HG03060 (cell line): Measurements from ENCODE around the gene ATP6V0E1.

Source experiments
- ATAC-seq: cut with Tn5 transposase; IDR thresholded peaks from one replicate; pipeline ENCODE4 v1.9.1; 2021; ENCODE audit warnings: low read depth, moderate number of reproducible peaks; ENCODE audit not compliant: unreplicated experiment

ATP6V0E1 gene

DNA sequence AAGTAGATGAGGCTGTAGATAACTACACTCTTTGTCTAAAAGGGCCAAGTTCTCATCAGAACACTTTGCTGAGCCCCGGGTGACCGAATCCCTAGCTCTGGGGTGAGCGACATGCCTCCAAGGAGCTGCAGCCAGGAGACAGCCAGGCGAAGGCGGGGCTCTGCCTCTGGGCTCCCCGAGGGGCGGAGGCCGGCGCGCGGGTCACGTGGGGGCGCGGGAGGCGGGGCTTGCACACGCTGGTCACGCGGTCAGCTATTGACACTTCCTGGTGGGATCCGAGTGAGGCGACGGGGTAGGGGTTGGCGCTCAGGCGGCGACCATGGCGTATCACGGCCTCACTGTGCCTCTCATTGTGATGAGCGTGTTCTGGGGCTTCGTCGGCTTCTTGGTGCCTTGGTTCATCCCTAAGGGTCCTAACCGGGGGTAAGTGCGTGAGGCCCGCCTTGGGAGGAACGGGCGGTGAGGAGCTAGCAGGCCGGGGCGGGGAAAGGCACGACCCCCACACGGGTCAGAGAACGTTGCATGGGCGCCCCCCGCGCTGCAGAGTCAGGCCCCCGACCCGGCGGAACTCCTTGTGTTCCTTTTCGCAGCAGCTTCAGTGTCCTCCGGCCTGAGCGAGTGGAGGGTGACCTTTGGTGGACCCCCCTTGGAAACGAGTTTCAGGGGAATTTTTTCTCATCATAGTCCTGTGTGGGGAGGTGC, at the start of gene ATP6V0E1:
ATP6V0E1 (plus strand) TSS at position 230 of the 702 bp plus-strand sequence; CDS start at position 320, 90 bp downstream.
- peak; percentile 64 for ATAC-seq

DNA sequence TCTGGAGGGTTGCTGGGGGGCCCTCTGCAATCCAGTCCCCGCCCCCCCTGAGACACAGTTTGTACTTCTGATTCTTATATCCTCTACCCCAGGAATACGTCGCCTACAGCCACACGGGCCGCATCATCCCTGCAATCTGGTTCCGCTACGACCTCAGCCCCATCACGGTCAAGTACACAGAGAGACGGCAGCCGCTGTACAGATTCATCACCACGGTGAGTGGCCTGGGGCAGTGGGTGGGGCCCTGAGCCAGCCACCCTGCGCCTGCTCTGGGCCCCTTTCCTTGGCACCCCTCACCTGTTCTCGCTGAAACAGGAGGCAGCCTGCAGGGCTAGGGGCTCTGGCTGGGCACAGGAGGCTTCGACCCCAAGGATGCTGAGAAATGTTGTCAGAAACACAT, 48.5 kb upstream of the ATP6V0E1 start:
- no peak for ATAC-seq

DNA sequence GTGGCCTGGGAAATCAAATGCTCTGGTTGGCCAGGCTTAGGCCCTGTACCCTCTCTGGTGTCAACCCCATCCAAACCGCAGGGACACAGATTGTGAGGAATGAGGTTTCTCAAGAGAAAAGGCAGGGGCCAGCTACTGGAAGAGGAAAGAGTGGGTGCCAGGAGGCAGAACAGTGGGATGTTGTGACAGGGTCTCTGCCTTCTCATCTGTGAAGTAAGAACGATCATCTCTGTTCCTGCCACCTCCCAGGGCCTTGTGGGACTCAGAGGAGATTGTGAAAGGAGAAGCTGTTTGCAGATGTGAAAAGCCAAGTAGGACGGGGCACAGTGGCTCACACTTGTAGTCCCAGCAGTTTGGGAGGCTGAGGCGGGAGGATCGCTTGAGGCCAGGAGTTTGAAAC, 47.2 kb upstream of the ATP6V0E1 start:
- ATAC-seq = no peak

DNA sequence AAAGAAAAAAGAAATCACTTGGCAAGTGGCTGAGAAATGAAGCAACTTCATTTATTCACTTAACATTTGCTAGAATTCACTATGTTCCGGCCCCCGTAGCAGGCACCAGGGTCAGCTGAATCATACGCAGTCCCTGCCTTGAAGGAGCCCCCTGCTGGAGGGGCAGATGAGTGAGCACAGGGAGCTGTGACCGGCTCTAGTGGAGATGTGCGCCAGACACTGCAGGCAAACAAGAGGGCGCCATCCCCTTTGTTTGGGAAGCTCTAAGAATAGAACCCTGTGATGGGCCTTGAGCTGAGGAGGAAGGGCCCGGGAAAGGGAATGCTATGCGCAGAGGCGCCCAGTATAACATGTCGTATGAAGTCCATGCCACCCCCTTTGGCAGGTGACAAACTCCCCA, 44.5 kb upstream of the ATP6V0E1 start:
- no peak for ATAC-seq

DNA sequence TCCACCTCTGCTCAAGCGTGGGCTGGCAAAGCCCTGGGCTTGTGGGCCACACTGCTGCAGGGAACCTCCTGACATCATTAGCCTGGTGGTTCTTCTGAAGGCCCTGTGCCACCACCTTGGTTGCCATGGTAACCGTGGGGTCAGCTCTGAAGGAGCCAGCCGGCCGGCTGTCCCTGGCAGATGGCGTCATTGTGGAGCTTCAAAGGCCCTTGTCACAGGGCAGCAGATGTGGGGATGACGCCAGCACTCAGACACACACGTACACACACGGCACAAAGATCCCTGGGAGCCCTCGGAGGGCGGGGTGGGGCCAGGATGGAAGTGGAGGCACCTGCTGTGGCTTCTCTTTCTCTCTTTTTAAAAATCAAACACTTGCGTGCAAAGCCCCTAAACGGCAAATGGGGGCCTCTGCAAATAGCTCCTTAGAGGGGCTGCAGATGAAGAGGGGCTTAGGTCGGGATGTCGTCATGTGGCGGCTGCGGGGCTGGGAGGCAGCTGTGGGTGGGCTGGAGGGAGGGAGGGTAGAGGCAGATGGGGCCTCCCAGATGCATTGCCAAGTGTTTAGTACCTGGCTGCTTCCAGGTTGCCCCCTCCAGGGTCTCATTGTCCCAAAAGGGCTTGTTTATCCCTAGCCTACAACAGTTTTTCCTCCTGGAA, 43.8 kb upstream of the ATP6V0E1 start:
- no peak for ATAC-seq

DNA sequence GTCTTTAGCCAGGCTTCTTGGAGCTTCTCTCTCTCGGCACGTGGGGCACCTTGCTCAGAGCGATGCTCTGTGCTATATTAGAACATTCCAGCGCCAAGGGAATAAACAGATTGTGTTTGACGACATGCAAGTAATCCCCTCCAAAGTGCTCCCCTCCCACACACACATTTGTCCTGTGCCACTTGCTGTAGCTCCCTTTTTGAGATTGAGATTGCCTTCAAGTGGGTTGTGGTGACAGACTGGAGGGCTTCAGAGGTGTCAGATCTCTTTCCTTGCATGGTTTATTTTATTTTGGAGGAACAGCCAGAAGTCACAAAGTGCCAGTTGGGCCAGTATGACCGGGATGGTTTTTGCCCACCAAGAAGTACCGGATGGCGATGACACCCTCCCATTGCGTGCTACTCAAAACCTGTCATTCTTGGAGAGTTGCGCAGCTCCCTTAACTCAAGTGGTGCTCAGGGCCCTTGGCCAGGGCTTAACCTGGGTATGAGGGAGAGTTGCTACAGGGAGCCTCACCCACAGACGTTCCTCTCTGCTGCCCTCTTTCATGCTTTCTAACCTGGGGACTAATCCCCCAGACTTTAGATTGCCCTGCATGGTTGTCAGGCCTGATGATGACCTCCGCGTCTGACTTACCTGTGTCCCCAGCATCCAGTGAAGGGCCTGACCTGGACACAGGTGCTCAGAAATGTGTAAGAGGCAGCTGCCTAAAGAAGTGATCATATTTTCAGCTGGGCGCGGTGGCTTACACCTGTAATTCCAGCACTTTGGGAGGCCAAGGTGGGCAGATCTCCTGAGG, 43.1 kb upstream of the ATP6V0E1 start:
- no peak for ATAC-seq

DNA sequence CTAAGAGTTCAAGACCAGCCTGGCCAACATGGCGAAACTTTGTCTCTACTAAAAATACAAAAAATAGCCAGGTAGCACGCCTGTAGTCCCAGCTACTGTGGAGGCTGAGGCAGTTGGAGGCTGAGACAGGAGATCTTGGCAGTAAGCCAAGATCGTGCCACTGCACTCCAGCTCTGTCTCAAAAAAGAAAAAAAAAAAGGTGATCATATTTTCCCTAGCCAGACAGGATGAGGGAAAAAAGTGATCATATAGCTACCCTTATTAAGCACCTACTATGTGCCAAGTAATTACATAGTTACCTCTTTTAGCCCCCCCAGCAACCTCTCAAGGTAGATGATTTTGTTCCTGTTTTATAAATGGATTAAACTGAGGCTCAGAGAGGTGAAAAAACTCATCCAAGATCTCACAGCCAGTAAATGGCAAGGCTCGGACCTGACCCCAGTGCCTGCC, 42.5 kb upstream of the ATP6V0E1 start:
- no peak for ATAC-seq

DNA sequence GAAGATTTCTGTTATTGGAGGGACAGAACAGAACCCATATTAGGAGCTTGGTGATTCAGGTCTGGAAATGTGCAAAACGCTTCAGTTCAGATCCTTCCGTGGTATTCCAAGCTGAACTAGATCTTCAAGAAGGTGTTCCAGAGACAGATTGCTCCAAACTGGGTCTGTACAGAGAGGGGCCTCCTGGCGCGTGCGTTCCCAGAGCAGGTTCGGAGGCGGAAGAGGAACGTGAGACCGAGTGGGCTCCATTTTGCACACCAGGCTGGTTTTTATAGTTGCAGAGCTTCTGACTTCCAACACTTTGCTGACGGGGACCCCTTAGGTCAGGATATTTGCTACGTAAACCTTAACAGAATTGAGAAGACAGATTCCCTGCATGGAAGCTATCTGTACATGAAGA, 41.0 kb upstream of the ATP6V0E1 start:
- no peak for ATAC-seq

DNA sequence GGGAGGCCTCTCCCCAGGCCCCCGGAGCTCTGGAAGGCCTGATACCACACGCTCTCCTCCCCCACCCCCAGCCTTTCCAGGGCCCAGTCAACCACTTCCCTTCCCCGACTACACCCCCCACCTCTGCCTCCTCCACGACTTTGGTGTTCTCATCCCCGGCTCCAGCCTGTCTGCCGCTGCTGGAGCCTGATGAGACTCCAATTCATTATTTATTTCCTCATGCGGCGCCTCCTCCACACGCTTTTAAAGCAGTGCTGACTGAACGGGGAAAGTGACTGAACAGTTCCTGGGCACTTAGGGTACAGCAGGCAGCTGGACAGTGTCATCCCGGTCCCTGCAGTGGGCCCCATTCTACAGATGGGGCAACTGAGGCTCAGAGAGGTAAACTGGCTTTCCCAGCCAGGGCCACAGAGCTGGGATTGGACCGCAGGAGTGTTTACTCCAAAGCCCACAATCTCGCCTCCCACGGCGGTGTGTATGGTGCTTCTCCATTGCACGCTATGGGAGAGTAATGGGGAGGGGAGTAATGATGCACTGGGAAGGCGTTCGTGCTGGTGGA, 40.2 kb upstream of the ATP6V0E1 start:
- no peak for ATAC-seq

DNA sequence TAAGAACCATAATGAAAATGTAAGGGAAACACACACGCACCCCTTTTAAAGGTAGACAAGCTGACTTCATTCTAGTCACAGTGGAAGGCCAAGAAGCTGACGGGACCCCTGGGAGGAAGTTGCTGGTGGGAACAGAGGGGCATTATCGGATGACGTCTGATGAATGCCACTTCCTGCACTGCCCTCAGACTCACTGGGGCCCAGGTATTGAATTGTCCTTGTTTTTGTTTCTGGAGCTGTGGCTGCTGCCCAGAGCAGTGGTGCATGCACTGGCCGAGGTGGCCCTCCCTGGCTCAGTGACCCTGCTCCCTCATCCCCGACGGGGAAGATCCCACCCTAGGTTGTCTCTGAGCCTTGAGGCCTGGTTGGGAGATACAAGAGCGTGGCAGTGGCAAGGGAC, 39.7 kb upstream of the ATP6V0E1 start:
- no peak for ATAC-seq

DNA sequence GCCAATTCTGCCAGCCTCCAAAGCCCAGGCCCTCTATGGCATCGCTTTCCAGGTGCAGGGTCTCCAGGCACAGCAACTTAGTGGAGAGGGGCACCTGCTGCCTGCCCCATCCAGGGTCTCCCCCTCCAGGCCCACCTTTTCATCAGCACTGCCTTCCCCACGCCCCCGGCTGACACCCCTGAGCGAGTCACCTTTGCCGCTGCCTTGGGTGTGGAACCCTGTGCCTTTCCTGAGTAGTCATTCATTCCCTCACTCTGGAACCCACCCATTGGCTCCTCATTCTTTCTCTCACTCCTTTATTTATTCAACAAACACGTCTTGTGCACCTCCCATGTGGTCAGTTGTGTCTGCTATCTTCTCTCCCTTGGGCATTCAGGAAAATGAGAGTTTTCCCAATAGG, 38.8 kb upstream of the ATP6V0E1 start:
- ATAC-seq = no peak

DNA sequence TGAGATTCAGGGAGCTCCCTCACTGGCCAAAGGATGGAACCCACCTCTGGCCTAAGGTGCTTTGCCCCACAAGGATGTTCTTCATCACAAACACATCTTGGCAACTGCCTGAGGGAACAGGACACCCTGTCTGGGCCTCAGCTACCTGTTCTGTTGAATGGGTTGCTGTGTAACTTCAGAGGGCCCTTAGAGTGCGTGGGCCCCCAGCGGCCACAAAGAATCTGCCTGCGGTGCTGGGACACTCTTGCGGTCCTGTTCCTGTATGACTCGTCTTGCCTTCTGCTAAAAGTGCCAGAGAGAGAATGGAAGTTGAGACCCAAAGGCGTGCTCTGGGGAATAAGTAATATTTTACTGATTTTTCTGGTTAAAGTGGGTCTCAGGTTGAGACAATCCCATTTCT, 38.4 kb upstream of the ATP6V0E1 start:
- ATAC-seq = no peak

DNA sequence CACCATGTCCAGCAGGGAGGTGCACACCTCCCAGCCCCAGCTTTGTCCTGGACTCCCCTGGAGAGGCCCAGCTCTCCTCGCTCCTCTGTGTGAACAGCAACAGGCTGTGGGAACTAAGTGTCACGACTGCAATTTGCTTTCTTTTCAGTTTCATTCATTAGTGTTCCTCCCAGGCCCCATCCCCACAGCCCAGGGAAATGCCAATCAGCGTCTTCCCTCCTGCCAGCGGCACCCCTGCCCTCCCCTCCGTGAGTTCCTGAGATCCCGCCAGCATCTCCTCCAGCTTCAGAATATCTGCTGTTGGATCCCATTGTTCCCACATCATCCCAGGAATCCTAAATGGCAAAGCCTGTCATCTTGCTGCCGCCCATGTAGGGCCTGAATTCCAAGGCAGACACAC, 37.4 kb upstream of the ATP6V0E1 start:
- ATAC-seq = no peak

DNA sequence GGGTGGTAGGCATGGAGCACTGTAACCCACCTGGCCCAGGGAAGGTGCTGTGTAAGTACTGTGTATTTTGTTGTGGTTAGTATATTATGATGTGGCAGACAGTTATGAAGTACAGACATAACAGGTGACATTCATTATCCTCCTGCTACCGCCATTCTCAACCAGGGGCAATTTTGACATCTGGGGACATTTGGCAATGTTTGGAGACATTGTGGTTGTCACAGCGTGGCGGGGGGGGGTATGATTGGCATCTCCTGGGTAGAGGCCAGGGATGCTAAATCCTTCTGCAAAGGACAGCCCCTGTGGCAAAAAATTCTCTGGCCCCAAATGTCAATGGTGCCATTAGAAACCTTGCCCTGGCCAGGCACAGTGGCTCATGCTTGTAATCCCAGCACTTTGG, 34.1 kb upstream of the ATP6V0E1 start:
- no peak for ATAC-seq

DNA sequence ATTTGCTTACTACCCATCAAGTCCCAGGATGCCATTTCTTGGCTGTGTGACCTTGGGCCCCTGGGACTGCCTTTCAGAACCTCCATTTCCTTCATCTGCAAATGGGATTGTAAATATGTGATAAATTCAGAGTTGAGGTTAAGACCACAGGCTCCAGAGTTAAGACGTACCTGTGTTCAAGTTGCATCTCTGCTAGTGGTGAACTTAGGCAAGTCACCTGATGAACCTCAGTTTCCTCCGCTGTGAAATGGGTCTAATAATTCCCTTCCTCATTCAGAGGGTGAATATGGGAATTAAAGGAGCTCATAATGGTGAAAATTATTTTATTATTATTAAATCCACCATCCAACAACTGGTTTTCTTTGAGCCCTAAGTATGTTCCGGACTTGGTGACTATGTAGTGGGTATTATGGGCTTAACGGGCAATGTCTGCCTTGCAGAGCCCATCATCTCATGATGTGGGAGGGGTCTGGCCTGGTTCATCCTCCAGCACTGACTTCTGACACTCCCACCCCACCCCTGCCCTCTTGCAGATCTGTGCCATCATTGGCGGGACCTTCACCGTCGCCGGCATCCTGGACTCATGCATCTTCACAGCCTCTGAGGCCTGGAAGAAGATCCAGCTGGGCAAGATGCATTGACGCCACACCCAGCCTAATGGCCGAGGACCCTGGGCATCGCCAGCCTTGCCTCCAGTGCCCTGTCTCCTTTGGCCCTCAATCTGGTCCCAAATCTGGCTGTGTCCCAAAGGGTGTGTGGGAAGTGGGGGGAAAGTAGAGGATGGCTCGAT, 33.2 kb upstream of the ATP6V0E1 start:
- ATAC-seq = no peak

DNA sequence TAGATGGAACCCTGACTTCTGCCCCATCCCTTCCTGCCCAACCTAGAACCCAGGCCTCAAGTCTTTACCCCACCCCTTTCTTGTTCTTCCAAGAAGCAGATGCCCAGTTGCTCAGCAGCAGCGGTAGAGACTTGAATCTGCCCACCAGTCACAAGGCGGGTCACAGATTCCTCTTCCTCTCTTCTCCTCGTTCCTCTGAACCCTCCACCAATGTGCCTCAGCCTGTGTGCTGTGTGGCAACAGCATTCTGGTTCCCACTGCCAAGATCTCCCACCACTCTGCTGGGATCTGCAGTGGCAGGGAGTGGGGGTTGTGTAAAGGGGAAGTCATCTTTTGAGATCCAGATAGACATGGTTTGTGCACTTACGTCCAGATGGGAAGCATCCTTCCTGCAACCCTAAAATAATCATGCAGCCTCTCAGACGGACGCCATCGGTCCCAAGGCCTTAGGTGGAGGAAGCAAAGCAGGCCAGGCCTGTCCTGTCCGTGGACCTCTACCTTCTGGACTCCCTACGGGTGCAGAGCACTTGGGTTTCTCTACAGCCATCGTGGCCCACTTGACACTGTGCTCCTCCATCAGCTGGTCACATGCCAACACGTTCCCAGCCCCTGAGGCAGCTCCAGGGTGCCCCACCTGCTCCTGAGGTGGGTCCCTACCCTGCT, 32.1 kb upstream of the ATP6V0E1 start:
- no peak for ATAC-seq

DNA sequence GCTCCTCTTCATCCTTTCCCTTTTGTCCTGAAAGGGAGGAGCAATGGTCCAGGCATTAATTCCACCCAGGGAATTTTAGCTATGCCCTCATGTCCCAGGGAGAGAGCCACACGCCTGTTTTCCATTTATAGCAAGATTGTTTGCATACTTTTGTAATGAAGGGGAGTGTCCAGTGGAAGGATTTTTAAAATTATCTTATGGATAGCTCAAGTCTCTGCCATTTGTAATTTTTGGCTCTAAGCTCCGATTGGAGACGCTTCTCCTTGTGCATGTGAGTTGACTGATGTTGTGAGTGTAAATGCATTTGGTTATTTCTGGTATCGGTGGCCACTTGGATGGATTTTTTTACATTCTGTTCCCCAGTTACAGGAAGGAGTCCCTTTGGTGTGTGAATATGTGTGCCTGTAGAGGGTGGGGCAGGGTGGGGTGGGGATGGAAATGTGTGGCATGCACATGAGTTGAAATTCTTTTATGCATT, 31.5 kb upstream of the ATP6V0E1 start:
- ATAC-seq = no peak

DNA sequence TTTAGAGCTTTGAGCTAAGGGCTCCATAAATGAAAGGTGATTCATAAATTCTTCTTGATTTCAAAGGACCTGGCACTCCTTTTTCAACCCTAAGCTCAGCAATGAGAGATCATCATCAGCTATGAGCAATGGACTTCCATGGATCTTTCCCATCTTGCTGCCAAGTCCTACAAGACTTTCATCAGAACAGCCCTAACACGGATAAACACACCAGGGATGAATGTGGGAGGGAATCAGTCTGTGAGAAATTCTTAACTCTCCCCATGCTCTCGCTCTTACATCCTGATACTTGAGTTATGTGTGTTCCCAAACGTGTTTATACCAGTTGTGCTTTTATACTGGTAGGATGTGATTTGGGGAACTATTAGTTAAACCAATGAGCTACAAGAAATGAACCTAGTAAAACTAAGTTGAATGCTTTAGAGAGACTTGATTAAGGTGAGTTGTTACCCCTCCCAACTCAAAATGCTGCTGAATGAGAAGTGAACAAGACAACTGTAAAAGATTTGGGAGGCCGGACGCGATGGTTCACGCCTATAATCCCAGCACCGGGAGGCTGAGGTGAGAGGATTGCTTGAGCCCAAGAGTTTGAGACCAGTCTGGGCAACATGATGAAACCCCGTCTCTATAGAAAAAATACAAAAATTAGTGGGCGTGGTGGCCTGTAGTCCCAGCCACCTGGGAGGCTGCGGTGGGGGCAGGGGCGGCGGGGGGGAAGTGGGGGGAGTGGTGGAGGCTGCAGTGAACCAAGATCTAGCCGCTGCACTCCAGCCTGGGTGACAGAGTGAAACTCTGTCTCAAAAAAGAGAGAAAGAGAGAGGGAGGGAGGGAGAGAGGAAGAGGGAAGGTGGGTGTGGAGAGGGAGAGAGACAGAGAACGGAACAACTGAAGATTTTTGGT, 29.5 kb upstream of the ATP6V0E1 start:
- no peak for ATAC-seq

DNA sequence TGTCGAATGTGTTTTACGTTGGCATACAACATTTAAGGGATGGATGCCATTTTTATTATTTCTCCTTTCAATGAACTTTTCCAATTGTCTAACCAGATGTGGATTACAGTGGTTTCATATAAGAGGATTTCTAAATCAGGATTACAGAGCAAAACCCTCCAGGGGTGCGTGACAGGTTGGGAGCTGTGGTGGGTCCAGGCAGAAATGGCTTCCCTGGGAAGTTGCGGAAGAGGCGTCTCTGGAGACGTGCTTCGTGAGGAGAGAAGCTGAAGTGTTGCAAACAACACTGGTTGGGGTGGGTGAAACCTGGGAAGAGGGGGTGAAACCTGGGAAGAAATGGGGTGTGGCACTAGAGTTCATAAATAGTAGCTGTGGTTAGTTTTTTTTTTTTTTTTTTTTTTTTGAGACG, 28.8 kb upstream of the ATP6V0E1 start:
- ATAC-seq = no peak
